ENCODE measurements around the gene CDC27.
"Not testable (repeated sequence)": the region's sequence is repeated elsewhere in the genome, so short reads cannot be mapped to it uniquely, and the experiment has no call there.

The CDC27 gene

GRCh38 chr17:47189732-47190237 lies 690 bp upstream of the CDC27 start:
- ATAC-seq (ENCODE audit: insufficient read depth, low read depth): no peak
- H3K36me3 ChIP-seq (ENCODE audit: insufficient read depth, low read length): peaks cover 14% of the 10 kb centered on the region
- peak overlapping the region; percentile 83 for H3K27ac ChIP-seq (ENCODE audit: low read length)
- H3K4me2 ChIP-seq (ENCODE audit: insufficient read depth, low read length): peak overlapping the region; percentile 91
- no peaks in the 10 kb centered on the region for H3K27me3 ChIP-seq (ENCODE audit: insufficient read depth, low read length, poor library complexity)
- H3K9me3 ChIP-seq (ENCODE audit: insufficient read depth, low read length, severe bottlenecking): no peaks in the 10 kb centered on the region
- DNase-seq: no peak
- H3K4me3 ChIP-seq (ENCODE audit: low read depth in 1 of 2, low read length in 2 of 2): peak overlapping the region; percentile 49 to 97; a peak in 3 of 4 replicates
- H3K9ac ChIP-seq (ENCODE audit: low read depth, low read length): peak overlapping the region; percentile 98
- H4K20me1 ChIP-seq (ENCODE audit: insufficient read depth, low read length): peaks cover 25% of the 10 kb centered on the region
- H3K4me1 ChIP-seq (ENCODE audit: insufficient read depth, low read length): peaks cover 42% of the 10 kb centered on the region
- H3K79me2 ChIP-seq (ENCODE audit: insufficient read depth, low read length): peaks cover 43% of the 10 kb centered on the region
- peak overlapping the region; percentile 93 for H2AFZ ChIP-seq (ENCODE audit: low read depth, low read length)
- TF ChIP-seq CTCF (IDR thresholded peaks at IDR 0.05; ENCODE audit: borderline replicate concordance, extremely low read depth, low read length, poor library complexity, severe bottlenecking): no peak
- no peak for TF ChIP-seq EZH2 (IDR thresholded peaks at IDR 0.05; ENCODE audit: borderline replicate concordance, low read depth, low read length, severe bottlenecking)

GRCh38 chr17:47188271-47188875 lies 722 bp downstream of the CDC27 start:
- Histone ChIP-seq H3K27me3 (ENCODE audit: insufficient read depth, low read length, poor library complexity) (no peaks in the 10 kb centered on the region), H3K4me2 (ENCODE audit: insufficient read depth, low read length) (peak overlapping the region; percentile 93), H3K36me3 (ENCODE audit: insufficient read depth, low read length) (peaks cover 14% of the 10 kb centered on the region), H3K4me1 (ENCODE audit: insufficient read depth, low read length) (peaks cover 49% of the 10 kb centered on the region), H3K79me2 (ENCODE audit: insufficient read depth, low read length) (peaks cover 58% of the 10 kb centered on the region), H2AFZ (ENCODE audit: low read depth, low read length) (peak overlapping the region; percentile 82), H4K20me1 (ENCODE audit: insufficient read depth, low read length) (peaks cover 38% of the 10 kb centered on the region), H3K4me3 (ENCODE audit: low read depth in 1 of 2, low read length in 2 of 2) (peak overlapping the region; percentile 97), H3K9me3 (ENCODE audit: insufficient read depth, low read length, severe bottlenecking) (no peaks in the 10 kb centered on the region), H3K9ac (ENCODE audit: low read depth, low read length) (peak overlapping the region; percentile 98), H3K27ac (ENCODE audit: low read length) (peak overlapping the region; percentile 99)
- no peak for ATAC-seq (ENCODE audit: insufficient read depth, low read depth)
- peak; percentile 24 for DNase-seq
- no peak for TF ChIP-seq EZH2 (IDR thresholded peaks at IDR 0.05; ENCODE audit: borderline replicate concordance, low read depth, low read length, severe bottlenecking)
- no peak for TF ChIP-seq CTCF (IDR thresholded peaks at IDR 0.05; ENCODE audit: borderline replicate concordance, extremely low read depth, low read length, poor library complexity, severe bottlenecking)

GRCh38 chr17:47184681-47185080 lies 4.4 kb downstream of the CDC27 start:
- Histone ChIP-seq H3K79me2 (ENCODE audit: insufficient read depth, low read length) (peaks cover 94% of the 10 kb centered on the region), H3K9me3 (ENCODE audit: insufficient read depth, low read length, severe bottlenecking) (no peaks in the 10 kb centered on the region), H3K4me1 (ENCODE audit: insufficient read depth, low read length) (peaks cover 40% of the 10 kb centered on the region), H3K27me3 (ENCODE audit: insufficient read depth, low read length, poor library complexity) (no peaks in the 10 kb centered on the region), H3K9ac (ENCODE audit: low read depth, low read length) (no peak overlapping the region), H2AFZ (ENCODE audit: low read depth, low read length) (no peak overlapping the region), H3K27ac (ENCODE audit: low read length) (0 out of 2 replicates have a peak overlapping the region, but pooled peaks have one; percentile 22), H3K4me2 (ENCODE audit: insufficient read depth, low read length) (peak overlapping the region; percentile 40; the same call in 1 of the 2 replicates), H3K4me3 (ENCODE audit: low read depth in 1 of 2, low read length in 2 of 2) (0 out of 4 replicates have a peak overlapping the region, but pooled peaks of 1 of the 2 experiments have one; percentile 8), H3K36me3 (ENCODE audit: insufficient read depth, low read length) (peaks cover 34% of the 10 kb centered on the region), H4K20me1 (ENCODE audit: insufficient read depth, low read length) (peaks cover 65% of the 10 kb centered on the region)
- ATAC-seq (ENCODE audit: insufficient read depth, low read depth) (no peak), DNase-seq (no peak)
- TF ChIP-seq EZH2 (IDR thresholded peaks at IDR 0.05; ENCODE audit: borderline replicate concordance, low read depth, low read length, severe bottlenecking): no peak
- TF ChIP-seq CTCF (IDR thresholded peaks at IDR 0.05; ENCODE audit: borderline replicate concordance, extremely low read depth, low read length, poor library complexity, severe bottlenecking): no peak

- not testable (repeated sequence) for DNase-seq; ATAC-seq (ENCODE audit: insufficient read depth, low read depth); H3K27me3 ChIP-seq (ENCODE audit: insufficient read depth, low read length, poor library complexity); H3K4me3 ChIP-seq (ENCODE audit: low read depth in 1 of 2, low read length in 2 of 2); H3K9me3 ChIP-seq (ENCODE audit: insufficient read depth, low read length, severe bottlenecking); H3K4me2 ChIP-seq (ENCODE audit: insufficient read depth, low read length); H3K27ac ChIP-seq (ENCODE audit: low read length); H3K9ac ChIP-seq (ENCODE audit: low read depth, low read length); H2AFZ ChIP-seq (ENCODE audit: low read depth, low read length)
- Histone ChIP-seq H3K36me3 (ENCODE audit: insufficient read depth, low read length) (peaks cover 53% of the 10 kb centered on the region), H4K20me1 (ENCODE audit: insufficient read depth, low read length) (peaks cover 69% of the 10 kb centered on the region), H3K4me1 (ENCODE audit: insufficient read depth, low read length) (peaks cover 14% of the 10 kb centered on the region), H3K79me2 (ENCODE audit: insufficient read depth, low read length) (peaks cover 100% of the 10 kb centered on the region)
Observed at GRCh38 chr17:47180988-47181387, 8.1 kb downstream of the CDC27 start.
